Measurements from ENCODE around the gene GFOD1.
A peak's percentile ranks its signal among the peaks of the same experiment; 100 is the strongest.

GFOD1 gene

GRCh38 chr6:13528232-13528631 lies 40.8 kb upstream of the GFOD1 start:
- DNase-seq (ENCODE audit: low read depth) = no peak
- no peak for TF ChIP-seq CTCF (conservative IDR thresholded peaks at IDR 0.05; ENCODE audit: low read length)

GRCh38 chr6:13527671-13528056 lies 40.3 kb upstream of the GFOD1 start:
- no peak for TF ChIP-seq CTCF (conservative IDR thresholded peaks at IDR 0.05; ENCODE audit: low read length)
- DNase-seq (ENCODE audit: low read depth) = no peak
- H3K4me3 ChIP-seq (ENCODE audit: low read length) = no peak overlapping the region

More at GRCh38 chr6:13528232-13528631, 40.8 kb upstream of the GFOD1 start:
- no peak overlapping the region for H3K4me3 ChIP-seq (ENCODE audit: low read length)

GRCh38 chr6:13526727-13527670 lies 39.6 kb upstream of the GFOD1 start:
- peak; percentile 25 for DNase-seq (ENCODE audit: low read depth)
- no peak for TF ChIP-seq CTCF (conservative IDR thresholded peaks at IDR 0.05; ENCODE audit: low read length)
- H3K4me3 ChIP-seq (ENCODE audit: low read length) = no peak overlapping the region

GRCh38 chr6:13526357-13526726 lies 38.9 kb upstream of the GFOD1 start:
- no peak overlapping the region for H3K4me3 ChIP-seq (ENCODE audit: low read length)

GRCh38 chr6:13524801-13525508 lies 37.6 kb upstream of the GFOD1 start:
- no peak overlapping the region for H3K4me3 ChIP-seq (ENCODE audit: low read length)
- no peak for TF ChIP-seq CTCF (conservative IDR thresholded peaks at IDR 0.05; ENCODE audit: low read length)
- no peak for DNase-seq (ENCODE audit: low read depth)

More at GRCh38 chr6:13526357-13526726, 38.9 kb upstream of the GFOD1 start:
- DNase-seq (ENCODE audit: low read depth) = no peak
- no peak for TF ChIP-seq CTCF (conservative IDR thresholded peaks at IDR 0.05; ENCODE audit: low read length)

- no peak for DNase-seq (ENCODE audit: low read depth)
- no peak overlapping the region for H3K4me3 ChIP-seq (ENCODE audit: low read length)
- TF ChIP-seq CTCF (conservative IDR thresholded peaks at IDR 0.05; ENCODE audit: low read length) = no peak
Observed at GRCh38 chr6:13523826-13524622, 36.6 kb upstream of the GFOD1 start.
